PC-3 (cell line): Measurements from ENCODE around the gene CDC42SE2. TPM values are rescaled to one million over a fixed set of nuclear protein-coding genes. Genes with fewer than 3 reads are reported as not detected.

Experiments
- ATAC-seq: fragments of 200-7000 bp; cut with Tn5 transposase; 2 replicates; pipeline ENCODE4 v1.9.1; 2020; ENCODE audit warnings: mild to moderate bottlenecking, moderate library complexity
- BruUV-seq: library from RNA; stranded (reverse); fragments of 400-500 nt; replicated peaks from 2 replicates; lab custom pipeline; 2021; lab: Mats Ljungman, UMichigan
- CTCF ChIA-PET: fragments of 300-600 bp; sonication (Branson Sonifier 250); formaldehyde crosslinking; loops from one replicate; lab custom pipeline; 2022; ENCODE audit warnings: antibody characterized with exemption; lab: Charles Lee
- POLR2A ChIA-PET: fragments of 300-600 bp; sonication (Branson Sonifier 250); formaldehyde crosslinking; loops from one replicate; lab custom pipeline; 2022; ENCODE audit warnings: antibody characterized with exemption; ENCODE audit not compliant: unreplicated experiment; lab: Charles Lee
- DNase-seq: peaks from one replicate; pipeline ENCODE4 v3.0.0-alpha.2; 2015
- H2AFZ ChIP-seq: fragments of 300-600 bp; sonication (generic); 2 replicates; pipeline ENCODE4 v1.6.0; 2016; ENCODE audit warnings: antibody characterized with exemption, low read length
- H3F3A ChIP-seq: fragments of 300-600 bp; sonication (generic); one replicate; pipeline ENCODE4 v1.6.0; 2017; ENCODE audit warnings: antibody characterized with exemption, low read length, control low read depth, mild to moderate bottlenecking; ENCODE audit not compliant: unreplicated experiment
- H3K27ac ChIP-seq: fragments of 300-600 bp; sonication (generic); 2 replicates; pipeline ENCODE4 v1.5.1; 2016; ENCODE audit warnings: mild to moderate bottlenecking, low read length
- H3K27me3 ChIP-seq: fragments of 300-600 bp; sonication (generic); 2 replicates; pipeline ENCODE4 v1.6.1; 2016; ENCODE audit warnings: low read length, mixed read lengths
- H3K36me3 ChIP-seq: fragments of 300-600 bp; sonication (generic); 2 replicates; pipeline ENCODE4 v1.6.1; 2016; ENCODE audit warnings: low read depth, mixed run types, low read length, mixed read lengths
- H3K4me1 ChIP-seq: fragments of 300-600 bp; sonication (generic); 2 replicates; pipeline ENCODE4 v1.5.1; 2016; ENCODE audit warnings: low read length; ENCODE audit not compliant: insufficient read depth
- H3K4me2 ChIP-seq: fragments of 300-600 bp; sonication (generic); 2 replicates; pipeline ENCODE4 v1.6.0; 2016; ENCODE audit warnings: low read length
- H3K4me3 ChIP-seq: fragments of 300-600 bp; sonication (generic); 2 replicates; pipeline ENCODE4 v1.5.1; 2016; ENCODE audit warnings: mild to moderate bottlenecking, low read length, mixed read lengths
- H3K79me2 ChIP-seq: fragments of 300-600 bp; sonication (generic); 2 replicates; pipeline ENCODE4 v1.6.1; 2017; ENCODE audit warnings: low read length, mixed read lengths
- H3K9ac ChIP-seq: fragments of 300-600 bp; sonication (generic); 2 replicates; pipeline ENCODE4 v1.6.0; 2016; ENCODE audit warnings: mild to moderate bottlenecking, low read length
- H3K9me2 ChIP-seq: fragments of 300-600 bp; sonication (generic); replicated peaks from 2 replicates; pipeline ENCODE4 v1.6.1; 2016; ENCODE audit warnings: mixed run types, low read length, mixed read lengths
- H3K9me3 ChIP-seq: fragments of 300-600 bp; sonication (generic); 2 replicates; pipeline ENCODE4 v1.6.1; 2016; ENCODE audit warnings: low read length, mixed read lengths
- H4K20me1 ChIP-seq: fragments of 300-600 bp; sonication (generic); 2 replicates; pipeline ENCODE4 v1.6.1; 2016; ENCODE audit warnings: low read length, mixed read lengths
- EZH2 ChIP-seq: fragments of 300-600 bp; sonication (generic); IDR thresholded peaks from one replicate; pipeline ENCODE4 v1.6.1; 2017; ENCODE audit warnings: antibody characterized with exemption, mild to moderate bottlenecking, low read length; ENCODE audit not compliant: unreplicated experiment
- EZH2phosphoT487 ChIP-seq: fragments of 300-600 bp; sonication (generic); IDR thresholded peaks from 2 replicates; pipeline ENCODE4 v1.6.1; 2018; ENCODE audit warnings: mild to moderate bottlenecking, antibody characterized with exemption, low read length, borderline replicate concordance
- intact Hi-C: fragments of 100-400 bp; cut with micrococcal nuclease; formaldehyde crosslinking; loops from 2 replicates; pipeline ENCODE4 v1.9.0; 2023
- total RNA-seq: library from RNA; depleted of rRNA; stranded (reverse); fragments of >200 nt; gene quantifications from 2 replicates; pipeline ENCODE4 v1.2.3, GENCODE V29; 2014
- TF ChIP-seq, protein P1 (sequence below): fragments of 300-600 bp; sonication (generic); conservative IDR thresholded peaks from 2 replicates; pipeline ENCODE4 v1.5.1; 2017; ENCODE audit warnings: antibody characterized with exemption, low read depth, mild to moderate bottlenecking, low read length

Gene CDC42SE2
- total RNA-seq, 1 experiment from 2014 or later: 13.3 TPM

DNA sequence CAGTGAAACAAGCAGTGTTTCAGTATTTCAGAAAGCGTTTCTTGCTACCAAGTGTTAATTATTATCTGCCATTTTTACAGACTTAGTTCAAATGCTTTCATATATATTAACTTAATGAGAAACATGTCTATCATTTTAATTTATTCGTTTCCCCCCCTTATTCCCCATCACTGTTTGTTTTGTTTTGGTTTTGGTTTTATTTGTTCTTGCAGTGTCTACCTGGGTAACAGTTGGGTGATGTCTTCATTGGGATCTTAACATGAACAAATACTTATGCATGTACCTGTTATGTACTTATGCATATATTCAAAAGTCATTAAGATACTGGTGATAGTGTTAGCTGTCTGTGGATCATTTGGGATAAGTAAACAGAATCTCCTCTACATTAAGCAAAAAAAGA, 108.0 kb downstream of the CDC42SE2 start:
- Histone ChIP-seq H3K9ac (no peak overlapping the region), H3K9me3 (no peaks in the 10 kb centered on the region), H3K4me2 (no peak overlapping the region), H2AFZ (no peak overlapping the region), H3K4me3 (no peak overlapping the region), H3K79me2 (no peaks in the 10 kb centered on the region), H3K27me3 (no peaks in the 10 kb centered on the region), H3K27ac (no peak overlapping the region), H3K4me1 (no peaks in the 10 kb centered on the region), H3K36me3 (no peaks in the 10 kb centered on the region), H4K20me1 (no peaks in the 10 kb centered on the region), H3F3A (no peaks in the 10 kb centered on the region), H3K9me2 (no peaks in the 10 kb centered on the region)
- TF ChIP-seq EZH2: no peak
- TF ChIP-seq, protein P1, sequence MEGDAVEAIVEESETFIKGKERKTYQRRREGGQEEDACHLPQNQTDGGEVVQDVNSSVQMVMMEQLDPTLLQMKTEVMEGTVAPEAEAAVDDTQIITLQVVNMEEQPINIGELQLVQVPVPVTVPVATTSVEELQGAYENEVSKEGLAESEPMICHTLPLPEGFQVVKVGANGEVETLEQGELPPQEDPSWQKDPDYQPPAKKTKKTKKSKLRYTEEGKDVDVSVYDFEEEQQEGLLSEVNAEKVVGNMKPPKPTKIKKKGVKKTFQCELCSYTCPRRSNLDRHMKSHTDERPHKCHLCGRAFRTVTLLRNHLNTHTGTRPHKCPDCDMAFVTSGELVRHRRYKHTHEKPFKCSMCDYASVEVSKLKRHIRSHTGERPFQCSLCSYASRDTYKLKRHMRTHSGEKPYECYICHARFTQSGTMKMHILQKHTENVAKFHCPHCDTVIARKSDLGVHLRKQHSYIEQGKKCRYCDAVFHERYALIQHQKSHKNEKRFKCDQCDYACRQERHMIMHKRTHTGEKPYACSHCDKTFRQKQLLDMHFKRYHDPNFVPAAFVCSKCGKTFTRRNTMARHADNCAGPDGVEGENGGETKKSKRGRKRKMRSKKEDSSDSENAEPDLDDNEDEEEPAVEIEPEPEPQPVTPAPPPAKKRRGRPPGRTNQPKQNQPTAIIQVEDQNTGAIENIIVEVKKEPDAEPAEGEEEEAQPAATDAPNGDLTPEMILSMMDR: no peak
- TF ChIP-seq EZH2phosphoT487: no peak
- DNase-seq (no peak), ATAC-seq (no peak)
- intact Hi-C loops: no loop called here
- no TSS peak for BruUV-seq
- ChIA-PET POLR2A (no interaction called here), CTCF (no interaction called here)

DNA sequence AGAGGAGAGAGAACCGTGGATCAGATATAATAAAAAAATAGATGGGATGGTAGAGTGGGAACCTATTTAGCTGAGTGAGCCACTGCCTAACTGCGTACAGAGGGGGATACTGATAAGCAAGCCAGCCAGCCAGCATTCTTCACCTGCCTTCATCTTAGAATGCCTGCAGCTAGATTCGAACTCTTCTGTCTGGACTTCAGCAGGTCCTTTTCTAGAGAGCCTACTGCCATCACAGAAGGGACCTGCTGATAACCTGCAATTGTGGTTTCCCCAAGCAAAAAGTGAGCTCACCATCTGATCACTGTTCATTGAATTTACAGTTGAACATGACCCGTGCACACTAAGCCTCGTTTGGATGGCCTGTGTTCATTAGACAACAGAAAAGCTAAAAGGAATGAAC, 109.4 kb downstream of the CDC42SE2 start:
- Histone ChIP-seq H3K4me2 (no peak overlapping the region), H3K79me2 (no peaks in the 10 kb centered on the region), H4K20me1 (no peaks in the 10 kb centered on the region), H3K4me3 (no peak overlapping the region), H3K36me3 (no peaks in the 10 kb centered on the region), H3F3A (no peaks in the 10 kb centered on the region), H3K9me3 (no peaks in the 10 kb centered on the region), H3K9ac (no peak overlapping the region), H3K27ac (no peak overlapping the region), H3K9me2 (no peaks in the 10 kb centered on the region), H3K27me3 (no peaks in the 10 kb centered on the region), H3K4me1 (no peaks in the 10 kb centered on the region), H2AFZ (no peak overlapping the region)
- DNase-seq (no peak), ATAC-seq (no peak)
- BruUV-seq: no TSS peak
- intact Hi-C loops: no loop called here
- no peak for TF ChIP-seq EZH2
- TF ChIP-seq, protein P1: no peak
- ChIA-PET POLR2A (no interaction called here), CTCF (no interaction called here)

DNA sequence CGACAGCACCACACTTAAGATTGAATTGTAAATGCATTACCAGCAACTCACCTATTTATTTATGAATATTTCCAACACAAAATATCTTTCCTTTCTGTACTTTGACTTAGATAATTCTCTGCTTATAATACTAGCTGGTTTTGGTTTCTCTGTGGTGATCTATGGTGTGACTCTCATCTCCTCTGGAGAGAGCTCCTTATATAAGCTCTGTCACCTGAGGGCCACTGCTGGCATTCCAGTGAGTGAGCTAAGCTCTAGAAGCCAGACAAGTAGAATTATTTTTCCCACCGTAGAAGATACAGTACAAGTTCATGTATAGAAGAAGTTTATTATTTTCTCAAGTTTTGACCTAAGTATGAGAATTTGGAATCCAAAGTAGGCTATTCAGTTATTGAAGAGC, 111.5 kb downstream of the CDC42SE2 start:
- CTCF ChIA-PET: no interaction called here

More for the DNA sequence above, 111.5 kb downstream of the CDC42SE2 start:
- DNase-seq: no peak
- no peak for ATAC-seq
- Histone ChIP-seq H3K9ac (no peak overlapping the region), H3K27me3 (no peaks in the 10 kb centered on the region), H3K4me2 (no peak overlapping the region), H3K79me2 (no peaks in the 10 kb centered on the region), H3K4me1 (peaks cover 16% of the 10 kb centered on the region), H2AFZ (no peak overlapping the region), H3F3A (no peaks in the 10 kb centered on the region), H3K9me2 (no peaks in the 10 kb centered on the region), H3K9me3 (no peaks in the 10 kb centered on the region), H3K27ac (no peak overlapping the region), H3K36me3 (no peaks in the 10 kb centered on the region), H3K4me3 (no peak overlapping the region), H4K20me1 (no peaks in the 10 kb centered on the region)
- intact Hi-C loops: loop anchor here (5.0 kb wide), 1 partner anchor 103 kb away; no protein-coding TSS in a partner anchor
- no TSS peak for BruUV-seq
- POLR2A ChIA-PET: no interaction called here
- no peak for TF ChIP-seq EZH2
- no peak for TF ChIP-seq EZH2phosphoT487
- TF ChIP-seq, protein P1: no peak
